Measurements from ENCODE around the gene ZFPM1.

ZFPM1 gene

GRCh38 chr16:88525663-88525990 lies 72.5 kb downstream of the ZFPM1 start:
- TF ChIP-seq, protein P1, sequence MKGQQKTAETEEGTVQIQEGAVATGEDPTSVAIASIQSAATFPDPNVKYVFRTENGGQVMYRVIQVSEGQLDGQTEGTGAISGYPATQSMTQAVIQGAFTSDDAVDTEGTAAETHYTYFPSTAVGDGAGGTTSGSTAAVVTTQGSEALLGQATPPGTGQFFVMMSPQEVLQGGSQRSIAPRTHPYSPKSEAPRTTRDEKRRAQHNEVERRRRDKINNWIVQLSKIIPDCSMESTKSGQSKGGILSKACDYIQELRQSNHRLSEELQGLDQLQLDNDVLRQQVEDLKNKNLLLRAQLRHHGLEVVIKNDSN (IDR thresholded peaks at IDR 0.05): no peak
- TF ChIP-seq CREB1 (IDR thresholded peaks at IDR 0.05; ENCODE audit: low read depth) (no peak), EP300 (IDR thresholded peaks at IDR 0.05; ENCODE audit: borderline replicate concordance) (no peak), TEAD4 (IDR thresholded peaks at IDR 0.05) (no peak), NFIC (IDR thresholded peaks at IDR 0.05) (no peak), EGR1 (IDR thresholded peaks at IDR 0.05) (no peak), ZBTB7A (IDR thresholded peaks at IDR 0.05; ENCODE audit: low read depth) (no peak), TCF12 (IDR thresholded peaks at IDR 0.05; ENCODE audit: low read depth) (no peak), CEBPB (IDR thresholded peaks at IDR 0.05) (no peak), YY1 (IDR thresholded peaks at IDR 0.05; ENCODE audit: low read depth) (no peak), MAX (IDR thresholded peaks at IDR 0.05) (no peak), RAD21 (IDR thresholded peaks at IDR 0.05; ENCODE audit: low read depth) (no peak), TAF1 (IDR thresholded peaks at IDR 0.05; ENCODE audit: low read depth) (no peak), FOXM1 (IDR thresholded peaks at IDR 0.05; ENCODE audit: borderline replicate concordance, low read depth) (no peak)
- TF ChIP-seq, protein P2, sequence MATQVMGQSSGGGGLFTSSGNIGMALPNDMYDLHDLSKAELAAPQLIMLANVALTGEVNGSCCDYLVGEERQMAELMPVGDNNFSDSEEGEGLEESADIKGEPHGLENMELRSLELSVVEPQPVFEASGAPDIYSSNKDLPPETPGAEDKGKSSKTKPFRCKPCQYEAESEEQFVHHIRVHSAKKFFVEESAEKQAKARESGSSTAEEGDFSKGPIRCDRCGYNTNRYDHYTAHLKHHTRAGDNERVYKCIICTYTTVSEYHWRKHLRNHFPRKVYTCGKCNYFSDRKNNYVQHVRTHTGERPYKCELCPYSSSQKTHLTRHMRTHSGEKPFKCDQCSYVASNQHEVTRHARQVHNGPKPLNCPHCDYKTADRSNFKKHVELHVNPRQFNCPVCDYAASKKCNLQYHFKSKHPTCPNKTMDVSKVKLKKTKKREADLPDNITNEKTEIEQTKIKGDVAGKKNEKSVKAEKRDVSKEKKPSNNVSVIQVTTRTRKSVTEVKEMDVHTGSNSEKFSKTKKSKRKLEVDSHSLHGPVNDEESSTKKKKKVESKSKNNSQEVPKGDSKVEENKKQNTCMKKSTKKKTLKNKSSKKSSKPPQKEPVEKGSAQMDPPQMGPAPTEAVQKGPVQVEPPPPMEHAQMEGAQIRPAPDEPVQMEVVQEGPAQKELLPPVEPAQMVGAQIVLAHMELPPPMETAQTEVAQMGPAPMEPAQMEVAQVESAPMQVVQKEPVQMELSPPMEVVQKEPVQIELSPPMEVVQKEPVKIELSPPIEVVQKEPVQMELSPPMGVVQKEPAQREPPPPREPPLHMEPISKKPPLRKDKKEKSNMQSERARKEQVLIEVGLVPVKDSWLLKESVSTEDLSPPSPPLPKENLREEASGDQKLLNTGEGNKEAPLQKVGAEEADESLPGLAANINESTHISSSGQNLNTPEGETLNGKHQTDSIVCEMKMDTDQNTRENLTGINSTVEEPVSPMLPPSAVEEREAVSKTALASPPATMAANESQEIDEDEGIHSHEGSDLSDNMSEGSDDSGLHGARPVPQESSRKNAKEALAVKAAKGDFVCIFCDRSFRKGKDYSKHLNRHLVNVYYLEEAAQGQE (IDR thresholded peaks at IDR 0.05; ENCODE audit: low read depth): no peak

GRCh38 chr16:88526008-88526905 lies 73.2 kb downstream of the ZFPM1 start:
- TF ChIP-seq, protein P1 (IDR thresholded peaks at IDR 0.05): no peak
- no peak for TF ChIP-seq CEBPB (IDR thresholded peaks at IDR 0.05)
- TF ChIP-seq EP300 (IDR thresholded peaks at IDR 0.05; ENCODE audit: borderline replicate concordance): no peak
- TF ChIP-seq TAF1 (IDR thresholded peaks at IDR 0.05; ENCODE audit: low read depth): no peak
- TF ChIP-seq ZBTB7A (IDR thresholded peaks at IDR 0.05; ENCODE audit: low read depth): no peak
- no peak for TF ChIP-seq MAX (IDR thresholded peaks at IDR 0.05)
- TF ChIP-seq FOXM1 (IDR thresholded peaks at IDR 0.05; ENCODE audit: borderline replicate concordance, low read depth): no peak
- TF ChIP-seq CREB1 (IDR thresholded peaks at IDR 0.05; ENCODE audit: low read depth): no peak
- no peak for TF ChIP-seq TEAD4 (IDR thresholded peaks at IDR 0.05)
- TF ChIP-seq, protein P2 (IDR thresholded peaks at IDR 0.05; ENCODE audit: low read depth): no peak
- no peak for TF ChIP-seq EGR1 (IDR thresholded peaks at IDR 0.05)
- TF ChIP-seq YY1 (IDR thresholded peaks at IDR 0.05; ENCODE audit: low read depth): no peak
- TF ChIP-seq NFIC (IDR thresholded peaks at IDR 0.05): no peak
- TF ChIP-seq RAD21 (IDR thresholded peaks at IDR 0.05; ENCODE audit: low read depth): no peak
- TF ChIP-seq TCF12 (IDR thresholded peaks at IDR 0.05; ENCODE audit: low read depth): no peak

GRCh38 chr16:88526906-88527185 lies 73.8 kb downstream of the ZFPM1 start:
- no peak for TF ChIP-seq MAX (IDR thresholded peaks at IDR 0.05)
- TF ChIP-seq TEAD4 (IDR thresholded peaks at IDR 0.05): no peak
- no peak for TF ChIP-seq EGR1 (IDR thresholded peaks at IDR 0.05)
- TF ChIP-seq TCF12 (IDR thresholded peaks at IDR 0.05; ENCODE audit: low read depth): no peak
- no peak for TF ChIP-seq RAD21 (IDR thresholded peaks at IDR 0.05; ENCODE audit: low read depth)
- TF ChIP-seq FOXM1 (IDR thresholded peaks at IDR 0.05; ENCODE audit: borderline replicate concordance, low read depth): no peak
- no peak for TF ChIP-seq TAF1 (IDR thresholded peaks at IDR 0.05; ENCODE audit: low read depth)
- no peak for TF ChIP-seq YY1 (IDR thresholded peaks at IDR 0.05; ENCODE audit: low read depth)
- TF ChIP-seq EP300 (IDR thresholded peaks at IDR 0.05; ENCODE audit: borderline replicate concordance): no peak
- no peak for TF ChIP-seq ZBTB7A (IDR thresholded peaks at IDR 0.05; ENCODE audit: low read depth)
- TF ChIP-seq CEBPB (IDR thresholded peaks at IDR 0.05): no peak
- TF ChIP-seq, protein P1 (IDR thresholded peaks at IDR 0.05): no peak
- no peak for TF ChIP-seq NFIC (IDR thresholded peaks at IDR 0.05)
- TF ChIP-seq, protein P2 (IDR thresholded peaks at IDR 0.05; ENCODE audit: low read depth): no peak
- TF ChIP-seq CREB1 (IDR thresholded peaks at IDR 0.05; ENCODE audit: low read depth): no peak
